ENCODE measurements around the gene TNFAIP8L3.
"Not testable (repeated sequence)": the region's sequence is repeated elsewhere in the genome, so short reads cannot be mapped to it uniquely, and the experiment has no call there.

Gene TNFAIP8L3

GRCh38 chr15:51094606-51095569, at the start of gene TNFAIP8L3:
Gene TNFAIP8L3, minus strand, starts transcription at chr15:51094906. Its CDS starts 311 bp downstream, at chr15:51094595.
- DNase-seq = no peak

- no peak for DNase-seq
Measured at GRCh38 chr15:51144021-51144532, 49.4 kb upstream of the TNFAIP8L3 start.

GRCh38 chr15:51140347-51140746, 45.6 kb upstream of the TNFAIP8L3 start:
- DNase-seq = not testable (repeated sequence)

DNA sequence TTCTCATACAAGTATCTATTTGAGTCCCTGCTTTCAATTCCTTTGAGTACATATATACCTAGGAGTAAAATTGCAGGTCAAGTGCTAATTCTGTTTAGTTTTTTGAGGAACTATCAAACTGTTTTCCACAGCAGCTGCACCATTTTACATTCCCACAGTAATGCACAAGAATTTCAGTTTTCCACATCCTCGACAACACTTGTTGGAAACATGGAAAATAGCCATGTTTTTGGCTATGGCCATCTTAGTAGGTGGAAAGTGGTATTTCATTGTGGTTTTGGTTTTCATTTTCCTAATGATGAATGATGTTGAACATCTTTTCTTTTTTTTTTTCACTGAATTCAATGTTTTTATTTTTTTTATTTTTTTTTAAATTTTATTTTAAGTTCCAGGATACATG, 44.4 kb upstream of the TNFAIP8L3 start:
- DNase-seq = no peak

DNA sequence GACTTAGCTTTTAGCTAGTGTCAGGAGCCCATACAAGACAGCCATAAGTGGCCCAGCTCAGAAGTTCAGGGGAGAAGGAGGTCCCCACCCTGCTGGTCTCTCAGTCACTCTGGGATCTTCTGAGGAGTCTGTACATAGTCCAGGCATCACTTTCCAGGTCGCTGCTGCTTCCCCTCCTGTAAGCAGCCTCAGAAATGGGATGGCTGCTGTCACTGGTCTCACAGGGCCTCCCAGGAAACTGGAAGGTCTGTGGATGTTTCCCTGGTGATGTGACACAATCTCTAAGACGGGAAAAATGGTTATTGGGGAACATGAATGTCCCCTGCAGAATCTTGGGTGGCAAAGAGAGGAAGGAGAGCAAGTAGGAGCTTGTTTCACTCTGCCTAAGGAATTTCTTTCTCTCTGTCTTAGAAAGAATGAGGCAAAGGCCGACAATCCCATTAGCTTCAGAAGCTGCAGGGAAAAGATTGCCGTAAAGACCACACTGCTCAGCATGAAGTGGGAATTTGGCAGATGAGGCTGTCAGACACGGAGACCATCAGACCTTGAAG, 43.2 kb upstream of the TNFAIP8L3 start:
- no peak for DNase-seq

DNA sequence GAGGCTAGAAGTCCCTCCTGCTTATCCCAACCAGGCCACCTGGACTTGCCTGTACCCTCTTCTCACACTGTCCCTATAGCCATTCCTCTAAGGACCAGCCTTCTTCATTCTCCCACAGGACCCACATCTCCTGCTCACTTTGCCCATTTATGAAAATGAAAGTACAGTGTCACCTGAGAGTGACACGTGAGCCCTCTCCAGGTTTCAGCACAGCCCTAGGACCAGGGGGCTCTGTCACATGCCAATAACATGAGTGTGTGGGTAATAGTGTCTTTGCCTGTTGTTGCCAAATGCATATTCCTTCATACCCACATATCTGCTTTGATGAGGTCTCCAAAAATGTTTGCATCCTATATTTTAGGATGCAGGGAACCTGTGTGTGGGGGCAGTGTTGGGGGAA, 42.3 kb upstream of the TNFAIP8L3 start:
- DNase-seq = no peak

- DNase-seq = no peak
Measured at GRCh38 chr15:51135276-51135675, 40.6 kb upstream of the TNFAIP8L3 start.

DNA sequence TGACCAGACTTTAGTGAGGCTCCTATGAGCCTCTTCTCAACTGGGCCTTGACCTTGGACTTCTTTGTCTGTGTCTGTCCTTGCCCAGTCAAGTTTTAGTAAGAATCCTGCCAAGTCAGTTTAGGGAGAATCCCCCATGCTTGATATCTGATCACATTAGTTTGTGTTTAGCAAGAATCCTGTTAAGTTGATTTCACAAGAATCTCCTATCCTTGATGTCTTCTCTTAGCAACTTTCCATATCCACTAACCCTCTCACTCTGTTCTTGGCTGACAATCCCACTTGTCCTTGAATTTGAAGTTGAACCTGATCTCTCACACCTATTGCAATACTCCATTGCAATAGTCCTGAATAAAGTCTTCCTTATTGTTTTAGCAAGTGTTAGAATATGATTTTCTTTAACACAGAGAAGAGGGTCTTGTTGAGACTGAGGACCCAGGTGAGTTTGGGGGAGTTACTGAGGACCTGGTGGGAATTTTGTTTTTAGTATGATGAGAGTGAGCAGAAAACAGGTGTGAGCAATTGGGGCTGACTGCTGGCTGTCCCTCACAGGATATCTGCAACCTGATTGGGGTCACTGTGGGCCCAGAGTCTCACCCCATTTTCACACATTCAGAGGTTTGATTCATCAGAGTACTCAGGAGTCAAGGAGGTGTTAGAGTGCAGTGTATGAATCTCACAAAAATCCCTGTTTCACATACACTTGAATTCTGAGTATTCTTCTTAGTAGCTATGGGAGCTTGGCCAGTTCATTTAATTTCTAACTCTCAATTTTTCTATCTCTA, 39.9 kb upstream of the TNFAIP8L3 start:
- DNase-seq = no peak

DNA sequence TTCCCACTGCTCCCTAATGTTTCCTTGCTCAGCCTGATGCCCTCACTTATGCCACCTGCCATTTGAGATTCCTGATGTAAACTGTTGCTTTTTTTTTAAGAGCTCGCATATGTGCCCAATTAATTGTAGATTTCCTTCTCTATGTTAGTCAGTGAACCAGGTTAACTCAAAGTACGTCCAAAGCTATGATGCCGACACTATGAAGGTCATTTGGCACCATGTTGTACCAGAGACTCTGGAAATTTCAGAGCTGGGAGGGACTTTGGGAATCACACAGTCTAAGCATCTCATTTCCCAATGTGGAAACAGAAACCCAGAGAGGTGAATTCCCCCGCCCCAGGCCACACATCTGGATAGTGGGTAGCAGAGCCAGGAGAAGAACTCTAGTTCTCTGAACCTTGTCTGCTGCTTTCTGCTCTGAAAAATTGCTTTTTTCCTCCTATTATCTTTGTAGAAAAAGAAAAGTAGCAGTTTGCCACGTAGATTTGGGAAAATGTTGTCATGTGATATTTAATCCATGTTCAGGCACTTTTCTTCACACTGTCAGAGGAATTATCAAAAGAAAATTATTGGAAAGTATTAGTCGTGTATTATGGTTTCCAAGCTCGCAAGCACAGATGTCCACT, 38.5 kb upstream of the TNFAIP8L3 start:
- no peak for DNase-seq

DNA sequence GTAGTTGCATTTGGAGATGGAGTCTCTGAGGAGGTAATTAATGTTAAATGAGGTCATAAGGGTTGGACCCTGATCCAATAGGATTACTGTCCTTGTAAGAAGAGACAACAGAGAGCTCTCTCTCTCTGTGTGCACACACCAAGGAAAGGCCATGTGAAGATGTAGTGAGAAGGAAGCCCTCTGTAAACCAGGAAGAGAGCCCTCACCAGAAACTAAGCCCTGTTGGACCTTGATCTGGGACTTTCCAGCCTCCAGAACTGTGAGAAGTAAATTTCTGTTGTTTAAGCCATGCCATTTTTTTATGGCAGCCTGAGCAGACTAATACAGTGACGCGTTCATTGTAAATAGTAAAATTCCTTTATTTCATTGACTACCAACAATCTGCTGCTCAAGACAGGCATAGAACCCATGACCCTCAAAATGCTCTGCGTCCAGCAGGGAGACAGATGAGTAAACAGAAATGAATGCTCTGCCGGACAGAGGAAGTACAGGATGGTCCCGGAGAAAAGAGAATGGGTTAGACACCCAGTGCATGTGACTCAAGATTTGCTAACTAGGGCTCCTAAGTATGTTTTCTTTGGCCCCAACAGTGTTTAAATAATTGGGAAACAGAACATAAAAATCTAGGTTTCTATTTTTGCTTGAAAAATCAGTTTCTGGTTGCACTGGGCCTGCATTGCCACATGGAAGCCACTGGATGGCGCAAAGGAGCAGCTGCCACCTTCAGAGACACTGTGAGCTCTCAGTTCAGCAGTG, 37.9 kb upstream of the TNFAIP8L3 start:
- DNase-seq = no peak

GRCh38 chr15:51131596-51132290, 37.0 kb upstream of the TNFAIP8L3 start:
- DNase-seq = no peak

- no peak for DNase-seq
Measured at GRCh38 chr15:51130344-51130743, 35.6 kb upstream of the TNFAIP8L3 start.

- no peak for DNase-seq
Measured at GRCh38 chr15:51129535-51130188, 35.0 kb upstream of the TNFAIP8L3 start.

GRCh38 chr15:51128701-51129100, 34.0 kb upstream of the TNFAIP8L3 start:
- DNase-seq = no peak

DNA sequence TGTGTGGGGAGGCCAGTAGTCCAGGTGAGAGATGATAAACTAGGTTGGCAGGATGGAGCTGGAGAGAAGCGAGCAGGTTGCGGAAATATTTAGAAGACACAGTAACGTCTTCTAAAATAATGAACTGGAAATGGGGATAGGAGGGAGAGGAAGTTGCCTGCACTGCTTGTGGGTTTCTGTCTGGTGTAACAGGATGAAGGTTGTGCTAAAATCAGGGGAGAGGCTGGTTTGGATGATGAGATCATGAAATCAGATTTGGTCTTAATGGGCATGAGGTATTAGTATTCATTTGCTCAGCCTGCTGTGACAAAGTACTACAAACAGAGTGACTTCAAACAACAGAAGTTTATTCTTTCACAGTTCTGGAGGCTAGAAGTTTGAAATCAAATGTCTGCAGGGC, 32.1 kb upstream of the TNFAIP8L3 start:
- no peak for DNase-seq

- DNase-seq = not testable (repeated sequence)
Measured at GRCh38 chr15:51123002-51123401, 28.3 kb upstream of the TNFAIP8L3 start.

DNA sequence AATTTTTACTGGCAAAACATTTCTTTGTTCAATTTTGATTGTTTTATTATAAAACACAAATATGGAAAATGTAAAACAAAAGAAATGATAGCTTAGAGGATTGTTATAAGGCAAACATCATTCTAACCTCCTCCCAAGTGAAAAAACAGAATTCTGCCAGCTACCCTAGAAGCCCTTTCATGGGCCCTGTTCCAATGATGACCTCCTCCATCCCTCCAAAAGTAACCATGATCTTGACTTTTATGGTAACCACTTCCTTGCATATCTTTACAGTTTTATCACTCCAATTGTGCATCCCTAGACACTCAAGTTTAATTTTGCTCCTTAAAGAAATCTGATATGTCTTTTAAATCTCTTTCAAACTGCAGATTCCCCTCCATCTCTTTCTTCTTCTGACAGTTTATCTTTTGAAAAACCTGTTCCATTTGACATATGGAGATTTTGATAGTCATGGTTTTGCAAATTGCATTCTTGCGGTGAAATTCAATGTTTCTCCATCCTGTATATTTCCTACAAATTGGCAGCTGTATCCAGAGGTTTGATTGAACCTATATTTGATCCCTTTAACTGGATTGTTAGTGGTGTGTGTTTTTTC, 27.0 kb upstream of the TNFAIP8L3 start:
- DNase-seq = no peak

DNA sequence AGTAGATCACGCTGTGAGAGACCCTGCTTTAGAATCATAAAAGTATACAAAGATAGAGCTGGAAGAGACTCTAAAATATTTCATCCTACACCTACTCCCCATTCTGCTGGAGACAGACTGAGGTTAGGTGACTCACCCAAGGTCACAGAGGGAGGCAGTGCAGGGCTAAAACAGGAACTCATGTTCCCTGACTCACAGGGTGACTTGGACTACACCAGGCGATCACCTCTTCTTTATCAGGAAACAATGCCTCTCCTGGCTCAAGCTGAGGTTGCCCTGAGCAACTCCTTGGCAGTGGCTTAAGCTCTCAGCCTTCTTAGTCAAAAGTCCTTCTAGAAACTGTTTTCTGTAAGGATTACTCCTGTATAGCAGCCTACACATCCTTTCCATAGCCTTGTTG, 26.4 kb upstream of the TNFAIP8L3 start:
- no peak for DNase-seq

GRCh38 chr15:51119120-51119519, 24.4 kb upstream of the TNFAIP8L3 start:
- no peak for DNase-seq

DNA sequence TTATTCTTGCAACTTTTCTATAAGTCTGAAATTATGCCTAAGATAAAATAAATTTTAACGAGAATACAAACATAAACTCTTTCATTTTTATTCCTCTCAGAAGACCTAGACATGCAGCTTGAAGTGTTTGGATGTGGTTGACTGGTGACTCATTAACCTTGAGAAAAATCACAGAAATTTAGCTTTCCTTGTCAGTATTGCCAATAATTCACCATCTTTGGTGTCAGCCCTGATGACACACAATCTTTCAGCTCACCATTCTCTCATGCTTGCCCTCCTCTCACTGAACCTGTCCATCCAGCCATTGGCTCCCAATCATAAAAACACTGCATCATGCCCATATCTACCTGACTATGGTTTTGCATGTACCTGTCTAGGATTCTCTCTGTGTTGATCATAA, 22.6 kb upstream of the TNFAIP8L3 start:
- DNase-seq = no peak
